Uterus (tissue), 4 donors: Measurements from ENCODE around the gene DFFA. TPM values are rescaled to one million over a fixed set of nuclear protein-coding genes. Genes with fewer than 3 reads are reported as not detected.
A peak's percentile ranks its signal among the peaks of the same experiment; 100 is the strongest.

Experiments
- DNase-seq, 2 donors: peaks; one replicate each; pipeline ENCODE4 v3.0.0-alpha.2; 2019 to 2020
- H3K27ac ChIP-seq, 2 donors: fragments of 200-600 bp; sonication (generic); 1 replicate in 1 of 2; 2 replicates in 1 of 2; pipeline ENCODE4 v1.5.1; 2016 to 2018
- H3K27me3 ChIP-seq, 2 donors: fragments of 200-600 bp; sonication (generic); one replicate each; pipeline ENCODE4 v1.5.1; 2018 to 2019; ENCODE audit warnings: control low read depth in 1 of 2
- H3K36me3 ChIP-seq, 2 donors: fragments of 200-600 bp; sonication (generic); one replicate each; pipeline ENCODE4 v1.5.1; 2019; ENCODE audit warnings: control low read depth in 1 of 2
- H3K4me1 ChIP-seq, 2 donors: fragments of 200-600 bp; sonication (generic); one replicate each; pipeline ENCODE4 v1.5.1; 2018 to 2019; ENCODE audit warnings: control low read depth in 1 of 2
- H3K4me3 ChIP-seq, 2 donors: fragments of 200-600 bp; sonication (generic); 1 replicate in 1 of 2; 2 replicates in 1 of 2; pipeline ENCODE4 v1.5.1; 2018 to 2019; ENCODE audit warnings: mild to moderate bottlenecking in 1 of 2
- H3K9me3 ChIP-seq, 2 donors: fragments of 200-600 bp; sonication (generic); one replicate each; pipeline ENCODE4 v1.5.1; 2019; ENCODE audit warnings: control low read depth in 1 of 2
- CTCF ChIP-seq, 4 experiments: fragments of 200-600 bp in 2 of 4; fragments of 450-650 bp in 2 of 4; sonication (generic) in 2 of 4; IDR thresholded peaks; one replicate each; pipeline ENCODE4 v1.5.1; 2016 to 2019; ENCODE audit warnings: antibody characterized with exemption in 4 of 4, mild to moderate bottlenecking in 2 of 4, moderate library complexity in 1 of 4
- POLR2A ChIP-seq, 2 donors: fragments of 450-650 bp; IDR thresholded peaks; one replicate each; pipeline ENCODE4 v1.6.1; 2016; ENCODE audit warnings: antibody characterized with exemption in 2 of 2, mild to moderate bottlenecking in 1 of 2, moderate library complexity in 1 of 2
- intact Hi-C: fragments of 100-400 bp; cut with DNase I; formaldehyde crosslinking; loops from one replicate; pipeline ENCODE4 v1.15.1; 2023; ENCODE audit warnings: low total_unique reads
- total RNA-seq, 4 donors: library from RNA; depleted of rRNA in 3 of 4; stranded (reverse); fragments of >200 nt in 3 of 4; gene quantifications; one replicate each; pipeline versions ENCODE4 v1.1.0 to v1.2.4, GENCODE V29; 2014 to 2023
- donor health status: DM: yes; HTN: yes; CAD: no.

The DFFA gene
- total RNA-seq, 4 donors from 2014 or later: 5.1 to 41.6 (median 25.7) TPM

- Histone ChIP-seq H3K27me3 (no peaks in the 10 kb centered on the region), H3K4me3 (no peak overlapping the region), H3K9me3 (no peaks in the 10 kb centered on the region), H3K27ac (no peak overlapping the region), H3K4me1 (peaks cover 0 to 3% of the 10 kb centered on the region in 2 donors), H3K36me3 (no peaks in the 10 kb centered on the region)
- intact Hi-C loops: no loop called here
- no peak for DNase-seq
- peak; percentile 50 to 59 (median 56) for TF ChIP-seq CTCF (IDR thresholded peaks at IDR 0.05)
- no peak for TF ChIP-seq POLR2A (IDR thresholded peaks at IDR 0.05)
Observed at GRCh38 chr1:10514490-10515235, 42.3 kb upstream of the DFFA start.

GRCh38 chr1:10513199-10513598, 40.9 kb upstream of the DFFA start:
- Histone ChIP-seq H3K4me1 (peaks cover 0 to 3% of the 10 kb centered on the region in 2 donors), H3K4me3 (no peak overlapping the region), H3K9me3 (no peaks in the 10 kb centered on the region), H3K27me3 (no peaks in the 10 kb centered on the region), H3K36me3 (no peaks in the 10 kb centered on the region), H3K27ac (no peak overlapping the region)
- intact Hi-C loops: no loop called here
- TF ChIP-seq POLR2A (IDR thresholded peaks at IDR 0.05) (no peak), CTCF (IDR thresholded peaks at IDR 0.05) (no peak)
- DNase-seq: no peak

GRCh38 chr1:10511494-10511885, 39.2 kb upstream of the DFFA start:
- Histone ChIP-seq H3K27ac (peak overlapping the region; percentile 15 to 27), H3K4me3 (no peak overlapping the region), H3K27me3 (no peaks in the 10 kb centered on the region), H3K9me3 (no peaks in the 10 kb centered on the region), H3K4me1 (peaks cover 0 to 8% of the 10 kb centered on the region in 2 donors), H3K36me3 (no peaks in the 10 kb centered on the region)
- TF ChIP-seq POLR2A (IDR thresholded peaks at IDR 0.05) (no peak), CTCF (IDR thresholded peaks at IDR 0.05) (no peak)
- DNase-seq: no peak
- intact Hi-C loops: no loop called here

- no peak for TF ChIP-seq POLR2A (IDR thresholded peaks at IDR 0.05)
Observed at GRCh38 chr1:10510520-10511493, 38.5 kb upstream of the DFFA start.

GRCh38 chr1:10509809-10510509, 37.6 kb upstream of the DFFA start:
- peak overlapping the region; percentile 6 to 26 for H3K27ac ChIP-seq
- no peak overlapping the region for H3K4me3 ChIP-seq
- TF ChIP-seq CTCF (IDR thresholded peaks at IDR 0.05) (no peak), POLR2A (IDR thresholded peaks at IDR 0.05) (no peak)
- H3K27me3 ChIP-seq: no peaks in the 10 kb centered on the region
- H3K36me3 ChIP-seq: no peaks in the 10 kb centered on the region
- peaks cover 0 to 8% of the 10 kb centered on the region in 2 donors for H3K4me1 ChIP-seq
- DNase-seq: no peak
- intact Hi-C loops: loop anchor here (5.0 kb wide), 1 partner anchor 357 kb away; no protein-coding TSS in a partner anchor
- no peaks in the 10 kb centered on the region for H3K9me3 ChIP-seq

More at GRCh38 chr1:10510520-10511493, 38.5 kb upstream of the DFFA start:
- DNase-seq: no peak
- H3K27ac ChIP-seq: peak overlapping the region; percentile 26 to 27
- peaks cover 0 to 8% of the 10 kb centered on the region in 2 donors for H3K4me1 ChIP-seq
- no peaks in the 10 kb centered on the region for H3K36me3 ChIP-seq
- no peak overlapping the region for H3K4me3 ChIP-seq
- intact Hi-C loops: no loop called here
- H3K9me3 ChIP-seq: no peaks in the 10 kb centered on the region
- no peaks in the 10 kb centered on the region for H3K27me3 ChIP-seq
